Body of pancreas (tissue), 4 donors: ENCODE results near the gene HOXA13. TPM values are rescaled to one million over a fixed set of nuclear protein-coding genes. Genes with fewer than 3 reads are reported as not detected.
A peak's percentile ranks its signal among the peaks of the same experiment; 100 is the strongest.

Source experiments
- ATAC-seq: fragments of 150-250 bp; one replicate; pipeline ENCODE4 v1.9.1; 2016
- DNase-seq, 4 donors: peaks; one replicate each; pipeline ENCODE4 v3.0.0-alpha.2; 2019
- H3K27ac ChIP-seq, 4 donors: fragments of 200-600 bp; sonication (generic); 1 replicate in 3 of 4; 2 replicates in 1 of 4; pipeline versions ENCODE4 v1.5.1 to v1.6.1; 2016 to 2019; ENCODE audit warnings: mild to moderate bottlenecking in 1 of 4, mixed read lengths in 1 of 4, moderate library complexity in 1 of 4
- H3K27me3 ChIP-seq, 2 donors: fragments of 200-600 bp; sonication (generic); one replicate each; pipeline ENCODE4 v1.6.0; 2016; ENCODE audit warnings: mild to moderate bottlenecking in 1 of 2
- H3K36me3 ChIP-seq, 2 donors: fragments of 200-600 bp; sonication (generic); replicated peaks in 1 of 2; 2 replicates each; pipeline ENCODE4 v1.5.1; 2016; ENCODE audit warnings: low read depth in 2 of 2; ENCODE audit not compliant: insufficient read depth in 1 of 2
- H3K4me1 ChIP-seq: fragments of 200-600 bp; sonication (generic); one replicate; pipeline ENCODE4 v1.6.0; 2016
- H3K4me3 ChIP-seq, 2 donors: fragments of 200-600 bp; sonication (generic); 1 replicate in 1 of 2; 2 replicates in 1 of 2; pipeline ENCODE4 v1.5.1; 2016 to 2019
- H3K9me3 ChIP-seq, 3 donors: fragments of 200-600 bp; sonication (generic); 1 replicate in 2 of 3; 2 replicates in 1 of 3; pipeline ENCODE4 v1.5.1; 2016
- POLR2A ChIP-seq, 3 donors: fragments of 450-650 bp; IDR thresholded peaks; one replicate each; pipeline ENCODE4 v1.6.1; 2016; ENCODE audit warnings: antibody characterized with exemption in 3 of 3, mild to moderate bottlenecking in 2 of 3
- WGBS, 2 donors: methylation state at CpG; one replicate each; pipeline ENCODE4 v1.1.5; 2017; 5-methylcytosine and 5-hydroxymethylcytosine counted together
- intact Hi-C: fragments of 100-400 bp; cut with DNase I; formaldehyde crosslinking; loops from one replicate; pipeline ENCODE4 v1.15.1; 2023
- total RNA-seq, 2 donors: library from RNA; depleted of rRNA; stranded (reverse); fragments of >200 nt; gene quantifications; one replicate each; pipeline ENCODE4 v1.1.0, GENCODE V29; 2016
- TF ChIP-seq, protein P1 (sequence below), 7 experiments: fragments of 450-650 bp in 4 of 7; fragments of 200-600 bp in 3 of 7; sonication (generic) in 3 of 7; IDR thresholded peaks; one replicate each; pipeline ENCODE4 v1.5.1; 2016 to 2019; ENCODE audit warnings: antibody characterized with exemption in 7 of 7

Gene HOXA13
- total RNA-seq, 2 donors from 2014 or later = not detected

- no peaks in the 10 kb centered on the region for H3K36me3 ChIP-seq
- intact Hi-C loops = loop anchor here (10.0 kb wide), 1 partner anchor 874 kb away; no protein-coding TSS in a partner anchor
- ATAC-seq (no peak), DNase-seq (peak in 1 of 4 donors; percentile 8)
- peaks cover 0 to 91% of the 10 kb centered on the region in 2 donors for H3K27me3 ChIP-seq
- peaks cover 49% of the 10 kb centered on the region for H3K4me1 ChIP-seq
- H3K9me3 ChIP-seq = no peaks in the 10 kb centered on the region
- TF ChIP-seq POLR2A (IDR thresholded peaks at IDR 0.05) = no peak
- TF ChIP-seq, protein P1, sequence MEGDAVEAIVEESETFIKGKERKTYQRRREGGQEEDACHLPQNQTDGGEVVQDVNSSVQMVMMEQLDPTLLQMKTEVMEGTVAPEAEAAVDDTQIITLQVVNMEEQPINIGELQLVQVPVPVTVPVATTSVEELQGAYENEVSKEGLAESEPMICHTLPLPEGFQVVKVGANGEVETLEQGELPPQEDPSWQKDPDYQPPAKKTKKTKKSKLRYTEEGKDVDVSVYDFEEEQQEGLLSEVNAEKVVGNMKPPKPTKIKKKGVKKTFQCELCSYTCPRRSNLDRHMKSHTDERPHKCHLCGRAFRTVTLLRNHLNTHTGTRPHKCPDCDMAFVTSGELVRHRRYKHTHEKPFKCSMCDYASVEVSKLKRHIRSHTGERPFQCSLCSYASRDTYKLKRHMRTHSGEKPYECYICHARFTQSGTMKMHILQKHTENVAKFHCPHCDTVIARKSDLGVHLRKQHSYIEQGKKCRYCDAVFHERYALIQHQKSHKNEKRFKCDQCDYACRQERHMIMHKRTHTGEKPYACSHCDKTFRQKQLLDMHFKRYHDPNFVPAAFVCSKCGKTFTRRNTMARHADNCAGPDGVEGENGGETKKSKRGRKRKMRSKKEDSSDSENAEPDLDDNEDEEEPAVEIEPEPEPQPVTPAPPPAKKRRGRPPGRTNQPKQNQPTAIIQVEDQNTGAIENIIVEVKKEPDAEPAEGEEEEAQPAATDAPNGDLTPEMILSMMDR (IDR thresholded peaks at IDR 0.05) = no peak
- 9 to 16% methylated on average over 14 of the region's 14 CpGs for WGBS, 2 donors
- no peak overlapping the region for H3K4me3 ChIP-seq
- H3K27ac ChIP-seq = no peak overlapping the region
Measured at GRCh38 chr7:27200761-27201579, 1.1 kb upstream of the HOXA13 start.

DNA sequence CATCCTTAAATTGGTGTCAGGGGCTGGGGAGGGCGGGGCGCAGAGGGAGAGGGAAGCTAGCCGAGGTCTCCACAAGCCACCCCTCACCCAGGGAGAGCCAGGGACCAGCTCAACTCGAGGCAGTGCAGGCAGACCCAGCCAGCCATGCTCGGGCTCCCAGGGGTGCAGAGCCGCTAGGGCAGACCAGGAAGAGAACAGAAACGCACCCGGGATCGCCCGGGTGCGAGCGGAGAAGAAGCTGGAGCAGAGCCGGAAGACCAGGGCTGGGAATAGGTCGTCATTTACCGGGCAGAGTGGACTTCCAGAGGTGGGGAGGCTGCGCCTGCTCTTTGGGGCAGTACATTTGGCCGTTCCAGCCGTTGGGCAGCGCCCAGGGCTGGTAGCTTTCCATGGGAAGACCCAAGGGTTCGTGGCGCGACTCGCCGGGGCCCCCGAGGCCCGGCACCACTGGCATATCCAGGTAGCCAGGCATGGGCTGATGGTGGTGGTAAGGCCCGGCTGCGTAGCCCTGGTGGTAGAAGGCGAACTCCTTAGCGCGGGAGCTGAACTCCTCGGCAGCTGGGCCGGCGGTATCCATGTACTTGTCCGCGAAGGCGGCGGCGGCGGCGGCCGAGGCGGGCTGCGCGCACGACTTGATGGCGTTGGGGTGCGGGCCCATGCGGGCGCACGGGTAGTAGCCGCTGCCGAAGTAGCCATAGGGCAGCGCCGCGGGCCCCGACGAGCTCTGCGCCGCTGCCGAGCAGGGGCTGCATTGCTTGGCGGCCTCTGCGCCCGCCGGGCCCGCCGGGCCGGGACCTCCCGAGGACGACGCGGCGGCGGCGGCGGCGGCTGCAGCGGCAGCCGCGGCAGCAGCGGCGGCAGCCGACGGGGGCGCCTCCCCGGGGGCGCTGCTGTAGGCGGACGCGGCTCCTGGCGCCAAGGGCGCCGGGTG is 755 bp downstream of the HOXA13 start:
- Histone ChIP-seq H3K4me3 (no peak overlapping the region), H3K36me3 (no peaks in the 10 kb centered on the region), H3K27me3 (peaks cover 0 to 90% of the 10 kb centered on the region in 2 donors), H3K9me3 (no peaks in the 10 kb centered on the region), H3K4me1 (peaks cover 35% of the 10 kb centered on the region), H3K27ac (no peak overlapping the region)
- peak; percentile 23 for ATAC-seq
- peak in 1 of 4 donors; percentile 13 for DNase-seq
- WGBS, 2 donors = 2 to 8% methylated on average over 10 to 89 of the region's 93 CpGs
- TF ChIP-seq POLR2A (IDR thresholded peaks at IDR 0.05) = no peak
- TF ChIP-seq, protein P1 (IDR thresholded peaks at IDR 0.05) = no peak
- intact Hi-C loops = loop anchor here (5.0 to 10.0 kb wide), 4 partner anchors 376 to 896 kb away; no protein-coding TSS in a partner anchor

GRCh38 chr7:27198138-27198841 is 1.6 kb downstream of the HOXA13 start:
- no peak overlapping the region for H3K4me3 ChIP-seq
- 10 to 16% methylated on average over 29 of the region's 29 CpGs for WGBS, 2 donors
- TF ChIP-seq POLR2A (IDR thresholded peaks at IDR 0.05) = no peak
- TF ChIP-seq, protein P1 (IDR thresholded peaks at IDR 0.05) = no peak
- H3K4me1 ChIP-seq = peaks cover 37% of the 10 kb centered on the region
- H3K9me3 ChIP-seq = no peaks in the 10 kb centered on the region
- intact Hi-C loops = loop anchor here (5.0 to 10.0 kb wide), 4 partner anchors 377 to 897 kb away; no protein-coding TSS in a partner anchor
- H3K36me3 ChIP-seq = no peaks in the 10 kb centered on the region
- no peak overlapping the region for H3K27ac ChIP-seq
- ATAC-seq (no peak), DNase-seq (peak in 2 of 4 donors; percentile 5 to 8)
- peaks cover 0 to 90% of the 10 kb centered on the region in 2 donors for H3K27me3 ChIP-seq

DNA sequence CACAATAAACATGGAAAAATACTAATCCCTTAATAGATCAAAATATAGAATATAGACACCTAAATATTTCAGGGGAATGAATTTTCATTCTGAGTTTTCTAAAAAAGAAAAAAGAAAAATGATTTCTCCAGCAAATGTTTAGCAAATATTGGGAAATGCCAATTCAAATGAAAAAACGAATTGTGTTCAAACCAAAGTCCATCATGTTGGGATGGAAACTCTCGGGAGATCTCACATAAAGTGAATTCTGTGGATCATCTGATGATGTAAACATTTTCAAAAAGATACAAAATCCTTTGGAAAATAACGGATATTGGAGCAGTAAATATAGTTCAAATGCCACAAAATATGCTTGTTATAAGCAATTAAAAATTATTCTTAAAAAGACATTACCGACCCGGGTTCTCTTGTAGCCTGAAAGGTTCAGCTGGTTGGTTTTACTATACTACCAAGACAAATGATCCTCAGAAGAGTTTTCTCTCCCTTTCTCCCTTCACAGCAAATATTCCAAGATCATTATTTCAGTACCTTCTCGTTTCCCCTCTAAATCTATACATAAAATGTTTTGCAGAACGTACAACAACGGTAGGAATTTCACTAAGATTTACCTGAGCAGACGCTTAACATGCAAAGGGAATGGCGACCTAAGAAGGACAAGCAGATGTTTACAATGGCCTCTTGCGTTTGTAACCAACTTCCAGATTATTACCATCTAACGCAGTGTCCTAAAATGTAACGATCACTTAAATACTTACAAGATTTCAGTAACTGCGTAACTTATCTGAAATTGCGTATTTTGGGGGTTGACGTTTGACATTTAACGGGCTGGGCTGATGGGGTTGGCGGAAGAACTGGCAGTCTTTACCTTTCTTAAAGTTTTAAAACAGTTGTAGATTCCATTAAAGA is 2.5 kb downstream of the HOXA13 start:
- no peak for DNase-seq
- no peaks in the 10 kb centered on the region for H3K36me3 ChIP-seq
- H3K27ac ChIP-seq = no peak overlapping the region
- 15 to 25% methylated on average over 18 of the region's 18 CpGs for WGBS, 2 donors
- no peak for ATAC-seq
- H3K4me3 ChIP-seq = no peak overlapping the region
- peaks cover 46% of the 10 kb centered on the region for H3K4me1 ChIP-seq
- intact Hi-C loops = loop anchor here (5.0 to 10.0 kb wide), 4 partner anchors 377 to 897 kb away; no protein-coding TSS in a partner anchor
- no peak for TF ChIP-seq POLR2A (IDR thresholded peaks at IDR 0.05)
- TF ChIP-seq, protein P1 (IDR thresholded peaks at IDR 0.05) = no peak
- no peaks in the 10 kb centered on the region for H3K9me3 ChIP-seq
- H3K27me3 ChIP-seq = peaks cover 0 to 91% of the 10 kb centered on the region in 2 donors
